HG03175 (cell line): ENCODE data around the gene SFSWAP.
"Not testable (repeated sequence)": the region's sequence is repeated elsewhere in the genome, so short reads cannot be mapped to it uniquely, and the experiment has no call there.

Experiments
- ATAC-seq: cut with Tn5 transposase; IDR thresholded peaks from one replicate; pipeline ENCODE4 v1.9.1; 2021; ENCODE audit warnings: mild to moderate bottlenecking, moderate library complexity; ENCODE audit not compliant: unreplicated experiment

The SFSWAP gene

DNA sequence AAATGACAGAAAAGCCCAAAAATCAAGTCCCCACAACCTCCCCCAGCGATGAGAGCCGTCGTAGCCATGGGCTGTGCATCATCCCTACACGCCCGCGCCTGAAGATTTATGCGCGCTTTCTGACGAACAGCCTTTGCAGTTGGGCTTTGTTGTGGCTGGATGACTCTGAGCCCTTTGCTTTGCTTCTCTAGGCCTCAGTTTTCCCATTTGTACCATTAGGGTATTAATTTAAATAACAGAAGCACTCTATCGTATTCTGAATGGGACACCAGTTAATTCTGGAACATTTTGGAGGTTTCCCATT lies 24.2 kb downstream of the SFSWAP start:
- no peak for ATAC-seq

DNA sequence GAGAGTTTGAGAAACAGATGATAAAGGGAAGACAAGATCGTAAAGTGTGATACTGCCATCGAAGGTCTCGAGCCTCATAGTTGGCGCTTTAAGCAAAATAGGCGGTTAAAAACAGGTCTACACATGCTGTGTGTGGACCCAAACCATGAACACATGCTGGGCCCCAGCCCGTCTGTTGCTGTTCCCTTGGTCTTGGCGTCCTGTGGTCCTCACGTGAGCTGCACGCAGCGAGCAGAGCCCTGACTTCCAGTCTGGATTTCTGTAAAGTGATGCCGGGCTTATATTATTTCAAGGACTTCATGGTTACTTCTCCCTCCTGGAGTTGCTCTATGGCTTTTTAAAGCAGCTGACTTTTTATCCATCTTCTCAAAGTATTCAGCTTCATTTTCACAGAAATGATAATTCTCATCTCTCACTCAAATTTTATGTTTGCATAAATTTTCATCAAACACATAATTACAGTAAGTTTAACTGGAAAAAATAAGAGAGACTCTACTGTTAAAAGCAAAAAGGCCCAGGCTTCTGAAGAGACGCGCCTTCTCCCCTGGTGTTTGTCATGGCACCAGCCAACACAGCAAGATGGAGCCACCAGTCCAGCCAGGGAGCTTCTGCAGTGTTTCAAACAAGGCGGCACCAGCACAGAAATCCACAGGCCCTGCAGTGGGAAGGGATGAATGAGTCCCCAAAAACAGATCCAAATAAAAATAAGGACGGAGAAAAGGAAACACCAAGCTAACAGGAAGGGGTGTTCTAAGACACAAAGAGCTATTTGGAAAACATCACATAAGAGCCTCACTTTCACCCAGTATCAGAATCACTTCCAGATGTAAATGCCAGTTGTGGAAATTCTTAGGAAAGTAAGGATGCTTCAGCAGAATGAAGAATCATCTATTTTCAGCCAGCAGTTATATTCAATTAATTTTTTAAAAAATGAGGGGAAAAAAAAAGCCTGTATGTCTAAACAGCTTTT lies 24.9 kb downstream of the SFSWAP start:
- no peak for ATAC-seq

- no peak for ATAC-seq
Observed at GRCh38 chr12:131736446-131737149, 25.7 kb downstream of the SFSWAP start.

GRCh38 chr12:131737150-131737827 lies 26.4 kb downstream of the SFSWAP start:
- ATAC-seq: no peak

GRCh38 chr12:131738196-131738595 lies 27.3 kb downstream of the SFSWAP start:
- ATAC-seq: no peak

DNA sequence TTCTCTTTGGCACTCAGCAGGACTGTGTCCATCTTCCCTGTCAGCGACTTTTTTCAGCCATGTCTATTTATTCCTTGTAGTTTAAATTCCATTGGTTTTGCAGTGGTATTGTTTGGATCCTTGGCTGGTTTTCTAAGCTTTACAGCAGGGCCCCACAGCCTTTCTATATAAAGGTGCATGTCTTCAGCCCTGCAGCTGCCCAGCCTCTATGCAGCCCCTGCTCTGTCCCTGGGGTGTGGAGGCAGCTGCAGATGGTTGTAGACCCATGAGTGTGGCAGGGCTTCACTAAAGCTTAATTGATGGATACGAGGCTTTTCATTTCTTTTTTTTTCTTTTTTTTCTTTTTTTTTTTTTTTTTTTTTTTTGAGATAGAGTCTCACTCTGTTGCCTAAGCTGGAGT lies 29.7 kb downstream of the SFSWAP start:
- ATAC-seq: no peak

DNA sequence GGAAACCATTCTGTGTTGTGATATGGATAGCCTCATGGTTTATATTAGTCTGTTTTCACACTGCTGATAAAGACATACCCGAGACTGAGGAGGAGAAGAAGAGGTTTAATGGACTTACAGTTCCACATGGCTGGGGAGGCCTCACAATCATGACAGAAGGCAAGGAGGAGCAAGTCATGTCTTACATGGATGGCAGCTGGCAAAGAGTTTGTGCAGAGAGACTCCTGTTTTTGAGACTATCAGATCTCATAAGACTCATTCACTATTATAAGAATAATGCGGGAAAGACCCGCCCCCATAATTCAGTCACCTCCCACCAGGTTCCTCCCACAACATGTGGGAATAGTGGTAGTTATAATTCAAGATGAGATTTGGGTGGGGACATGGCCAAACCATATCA lies 31.9 kb downstream of the SFSWAP start:
- not testable (repeated sequence) for ATAC-seq

- ATAC-seq: not testable (repeated sequence)
Observed at GRCh38 chr12:131743410-131743809, 32.5 kb downstream of the SFSWAP start.

- not testable (repeated sequence) for ATAC-seq
Observed at GRCh38 chr12:131743880-131744279, 33.0 kb downstream of the SFSWAP start.

DNA sequence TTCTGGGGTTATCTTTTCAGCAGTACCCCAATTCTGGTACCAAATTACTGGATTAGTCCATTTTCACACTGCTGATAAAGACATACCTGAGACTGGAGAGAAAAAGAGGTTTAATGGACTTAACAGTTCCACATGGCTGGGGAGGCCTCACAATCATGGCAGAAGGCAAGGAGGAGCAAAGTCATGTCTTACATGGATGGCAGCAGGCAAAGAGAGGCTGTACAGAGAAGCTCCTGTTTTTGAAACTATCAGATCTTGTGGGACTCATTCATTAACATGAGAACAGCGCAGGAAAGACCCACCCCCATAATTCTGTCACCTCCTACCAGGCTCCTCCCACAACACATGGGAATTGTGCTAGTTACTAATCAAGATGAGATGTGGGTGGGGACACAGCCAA lies 33.8 kb downstream of the SFSWAP start:
- ATAC-seq: not testable (repeated sequence)

GRCh38 chr12:131745706-131746105 lies 34.8 kb downstream of the SFSWAP start:
- ATAC-seq: no peak

GRCh38 chr12:131747276-131748177 lies 36.6 kb downstream of the SFSWAP start:
- ATAC-seq: no peak

DNA sequence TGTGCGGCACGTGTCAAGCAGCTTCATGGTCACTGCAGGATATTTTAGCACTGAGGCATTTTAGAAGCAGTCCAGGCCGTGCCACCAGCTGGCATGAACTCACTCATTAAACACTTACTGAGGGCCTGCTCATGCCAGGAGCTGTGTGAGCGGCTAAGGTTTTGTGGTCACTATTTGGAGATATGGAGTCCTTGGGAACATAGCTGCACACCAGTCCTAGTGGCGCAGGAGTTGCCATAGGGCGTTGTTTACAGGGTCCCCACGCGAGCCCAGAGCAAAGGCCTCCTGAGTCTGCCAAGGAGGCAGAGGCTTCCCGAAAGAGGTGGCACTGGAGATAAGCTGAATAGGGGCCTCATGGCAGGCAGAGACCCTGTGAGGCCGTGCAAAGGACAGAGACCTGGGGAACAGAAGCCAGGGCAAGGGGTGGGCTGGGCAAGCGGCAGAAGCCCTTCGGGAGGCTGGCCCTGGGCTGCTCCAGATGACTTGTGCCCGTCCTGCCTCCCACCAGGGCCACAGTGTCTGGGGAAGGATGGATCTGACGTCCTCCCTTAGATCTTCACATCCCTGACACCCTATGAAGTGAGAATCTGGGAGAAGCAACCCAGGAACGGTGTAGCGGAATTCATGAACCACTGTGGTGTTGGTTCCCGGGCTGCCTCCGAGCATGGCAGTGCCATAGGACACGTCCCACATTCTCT lies 38.9 kb downstream of the SFSWAP start:
- no peak for ATAC-seq

DNA sequence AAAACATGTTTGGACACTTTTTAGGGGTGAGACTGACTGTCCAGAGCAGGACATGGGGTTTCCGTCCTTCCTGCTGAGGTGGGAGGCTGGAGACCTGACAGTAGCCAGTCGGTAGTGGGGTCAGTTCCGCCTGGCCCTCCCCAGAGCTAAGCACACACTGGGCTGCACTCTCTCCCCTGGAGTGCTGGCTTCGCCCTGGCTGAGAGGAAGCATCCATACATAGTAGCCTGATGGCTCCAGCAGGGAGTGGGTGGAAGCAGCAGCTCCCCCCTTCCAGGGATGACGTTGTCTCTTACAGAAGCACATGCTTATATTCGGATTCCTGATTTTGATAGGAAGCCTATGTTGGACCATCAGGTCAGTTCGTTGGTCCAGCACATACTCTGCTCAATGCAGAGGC lies 40.4 kb downstream of the SFSWAP start:
- ATAC-seq: no peak

DNA sequence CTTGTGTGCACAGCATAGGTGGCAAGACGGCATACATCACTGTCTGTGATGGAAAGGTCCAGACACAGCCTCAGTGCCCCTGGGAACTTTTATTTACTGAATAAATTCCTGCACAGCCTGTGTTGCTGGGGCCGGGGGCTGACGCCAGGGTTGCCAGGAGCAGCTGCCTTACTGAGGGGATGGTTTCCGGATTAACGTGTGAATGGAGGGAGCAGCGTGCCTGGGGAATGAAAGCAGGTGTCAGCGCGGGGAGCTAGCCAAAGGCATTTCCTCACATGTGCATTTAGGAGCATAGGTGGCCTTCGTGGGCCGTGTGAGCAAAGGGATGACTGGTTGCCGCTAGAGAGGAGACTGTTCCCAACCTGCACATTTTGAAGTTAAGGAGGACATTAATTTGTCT lies 41.6 kb downstream of the SFSWAP start:
- ATAC-seq: no peak

GRCh38 chr12:131753005-131753404 lies 42.1 kb downstream of the SFSWAP start:
- no peak for ATAC-seq

- ATAC-seq: no peak
Observed at GRCh38 chr12:131753757-131754156, 42.9 kb downstream of the SFSWAP start.

DNA sequence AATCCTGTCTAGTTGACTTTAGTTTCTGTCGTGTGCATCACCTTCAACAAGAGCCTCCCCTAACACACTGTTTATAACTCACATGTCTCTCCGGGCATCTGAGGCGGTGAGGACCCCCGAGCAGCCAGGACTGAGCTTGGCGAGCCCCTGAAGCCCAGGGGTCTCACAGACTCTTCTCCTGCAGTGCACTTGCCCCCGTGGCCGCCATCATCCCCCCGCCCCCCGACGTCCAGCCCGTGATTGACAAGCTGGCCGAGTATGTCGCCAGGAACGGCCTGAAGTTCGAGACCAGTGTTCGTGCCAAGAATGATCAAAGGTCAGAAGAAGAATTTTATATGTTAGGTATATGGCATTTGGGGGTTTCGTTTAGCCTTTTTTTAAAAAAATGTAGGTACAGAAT lies 43.3 kb downstream of the SFSWAP start:
- ATAC-seq: no peak

GRCh38 chr12:131755305-131756113 lies 44.6 kb downstream of the SFSWAP start:
- ATAC-seq: no peak
